WTC11 (cell line): ENCODE data around the gene MGRN1. TPM values are rescaled to one million over a fixed set of nuclear protein-coding genes. Genes with fewer than 3 reads are reported as not detected.

ENCODE experiments used
- CREM ChIP-seq: sonication (generic); formaldehyde crosslinking; IDR thresholded peaks from 2 replicates; pipeline ENCODE4 v1.8.1; 2022; ENCODE audit warnings: mild to moderate bottlenecking, missing genetic modification reagents, moderate library complexity
- CTCF ChIP-seq: fragments of 200-600 bp; IDR thresholded peaks from 2 replicates; pipeline ENCODE4 v1.8.0; 2022; ENCODE audit warnings: antibody characterized with exemption
- E2F1 ChIP-seq: sonication (generic); formaldehyde crosslinking; IDR thresholded peaks from 2 replicates; pipeline ENCODE4 v1.8.0; 2022; ENCODE audit warnings: mild to moderate bottlenecking, missing genetic modification reagents
- E2F4 ChIP-seq: sonication (generic); formaldehyde crosslinking; IDR thresholded peaks from 2 replicates; pipeline ENCODE4 v1.8.1; 2022; ENCODE audit warnings: low read depth, mild to moderate bottlenecking, moderate library complexity, missing genetic modification reagents, borderline replicate concordance
- EMX1 ChIP-seq: fragments of 250-450 bp; sonication (Bioruptor Pico); IDR thresholded peaks from 2 replicates; pipeline ENCODE4 v1.8.0; 2021; ENCODE audit warnings: mild to moderate bottlenecking
- FOXJ3 ChIP-seq: sonication (generic); formaldehyde crosslinking; IDR thresholded peaks from 2 replicates; pipeline ENCODE4 v1.9.0; 2021; ENCODE audit warnings: missing genetic modification reagents, mild to moderate bottlenecking, borderline replicate concordance
- FOXK1 ChIP-seq: sonication (generic); formaldehyde crosslinking; IDR thresholded peaks from 2 replicates; pipeline ENCODE4 v1.8.0; 2022; ENCODE audit warnings: mild to moderate bottlenecking, moderate library complexity, missing genetic modification reagents
- HMGA2 ChIP-seq: fragments of 250-450 bp; sonication (Bioruptor Pico); IDR thresholded peaks from 2 replicates; pipeline ENCODE4 v1.4.0; 2021; ENCODE audit warnings: mild to moderate bottlenecking, moderate library complexity
- KAT7 ChIP-seq: sonication (generic); formaldehyde crosslinking; IDR thresholded peaks from 2 replicates; pipeline ENCODE4 v1.8.1; 2023; ENCODE audit warnings: missing genetic modification reagents, mild to moderate bottlenecking, borderline replicate concordance
- MXD4 ChIP-seq: fragments of 250-450 bp; sonication (Bioruptor Pico); IDR thresholded peaks from 2 replicates; pipeline ENCODE4 v1.8.0; 2021; ENCODE audit warnings: mild to moderate bottlenecking, moderate library complexity, borderline replicate concordance
- MYBL2 ChIP-seq: sonication (generic); formaldehyde crosslinking; IDR thresholded peaks from 2 replicates; pipeline ENCODE4 v1.8.1; 2023; ENCODE audit warnings: mild to moderate bottlenecking, moderate library complexity, missing genetic modification reagents
- NFE2L1 ChIP-seq: sonication (generic); formaldehyde crosslinking; IDR thresholded peaks from 2 replicates; pipeline ENCODE4 v1.8.1; 2023; ENCODE audit warnings: missing genetic modification reagents
- NFYB ChIP-seq: sonication (generic); formaldehyde crosslinking; conservative IDR thresholded peaks from 2 replicates; pipeline ENCODE4 v1.8.0; 2022; ENCODE audit warnings: low read depth, missing genetic modification reagents
- PRRX2 ChIP-seq: fragments of 250-450 bp; sonication (Bioruptor Pico); IDR thresholded peaks from 2 replicates; pipeline ENCODE4 v1.8.0; 2021; ENCODE audit warnings: mild to moderate bottlenecking
- RELA ChIP-seq: sonication (generic); formaldehyde crosslinking; IDR thresholded peaks from 2 replicates; pipeline ENCODE4 v1.8.1; 2022; ENCODE audit warnings: missing genetic modification reagents, mild to moderate bottlenecking, borderline replicate concordance
- SOX15 ChIP-seq: fragments of 250-450 bp; sonication (Bioruptor Pico); IDR thresholded peaks from 2 replicates; pipeline ENCODE4 v1.9.0; 2021; ENCODE audit warnings: mild to moderate bottlenecking
- SP1 ChIP-seq: sonication (generic); formaldehyde crosslinking; conservative IDR thresholded peaks from 2 replicates; pipeline ENCODE4 v1.8.1; 2022; ENCODE audit warnings: missing genetic modification reagents
- TEAD1 ChIP-seq: sonication (generic); formaldehyde crosslinking; IDR thresholded peaks from 2 replicates; pipeline ENCODE4 v1.8.0; 2022; ENCODE audit warnings: mild to moderate bottlenecking, missing genetic modification reagents
- ZNF232 ChIP-seq: sonication (generic); formaldehyde crosslinking; IDR thresholded peaks from 2 replicates; pipeline ENCODE4 v1.8.0; 2022; ENCODE audit warnings: mild to moderate bottlenecking, missing genetic modification reagents
- ZNF416 ChIP-seq: fragments of 250-450 bp; sonication (Bioruptor Pico); IDR thresholded peaks from 2 replicates; pipeline ENCODE4 v1.9.0; 2021; ENCODE audit warnings: mild to moderate bottlenecking, inconsistent platforms
- ZNF423 ChIP-seq: fragments of 250-450 bp; sonication (Bioruptor Pico); IDR thresholded peaks from 2 replicates; pipeline ENCODE4 v2.1.2; 2022; ENCODE audit warnings: mild to moderate bottlenecking, moderate library complexity
- ZNF512 ChIP-seq: sonication (generic); formaldehyde crosslinking; IDR thresholded peaks from 2 replicates; pipeline ENCODE4 v1.8.1; 2022; ENCODE audit warnings: missing genetic modification reagents, borderline replicate concordance
- ZSCAN18 ChIP-seq: fragments of 250-450 bp; sonication (Bioruptor Pico); IDR thresholded peaks from 2 replicates; pipeline ENCODE4 v2.1.2; 2022; ENCODE audit warnings: mild to moderate bottlenecking, moderate library complexity
- total RNA-seq: library from RNA; stranded (reverse); gene quantifications from 3 replicates; pipeline ENCODE4 v1.2.3, GENCODE V29; 2021
- TF ChIP-seq, protein P1 (sequence below): fragments of 250-450 bp; sonication (Bioruptor Pico); IDR thresholded peaks from 2 replicates; pipeline ENCODE4 v1.9.0; 2021; ENCODE audit warnings: mild to moderate bottlenecking, borderline replicate concordance
- TF ChIP-seq, protein P2 (sequence below): sonication (generic); formaldehyde crosslinking; IDR thresholded peaks from 2 replicates; pipeline ENCODE4 v1.8.1; 2023; ENCODE audit warnings: mild to moderate bottlenecking, missing genetic modification reagents
- TF ChIP-seq, protein P3 (sequence below): sonication (generic); formaldehyde crosslinking; IDR thresholded peaks from 2 replicates; pipeline ENCODE4 v1.8.1; 2023; ENCODE audit warnings: mild to moderate bottlenecking, missing genetic modification reagents, moderate library complexity

Gene MGRN1
- total RNA-seq, 1 experiment from 2014 or later, result 88.8 TPM

- TF ChIP-seq, protein P1, sequence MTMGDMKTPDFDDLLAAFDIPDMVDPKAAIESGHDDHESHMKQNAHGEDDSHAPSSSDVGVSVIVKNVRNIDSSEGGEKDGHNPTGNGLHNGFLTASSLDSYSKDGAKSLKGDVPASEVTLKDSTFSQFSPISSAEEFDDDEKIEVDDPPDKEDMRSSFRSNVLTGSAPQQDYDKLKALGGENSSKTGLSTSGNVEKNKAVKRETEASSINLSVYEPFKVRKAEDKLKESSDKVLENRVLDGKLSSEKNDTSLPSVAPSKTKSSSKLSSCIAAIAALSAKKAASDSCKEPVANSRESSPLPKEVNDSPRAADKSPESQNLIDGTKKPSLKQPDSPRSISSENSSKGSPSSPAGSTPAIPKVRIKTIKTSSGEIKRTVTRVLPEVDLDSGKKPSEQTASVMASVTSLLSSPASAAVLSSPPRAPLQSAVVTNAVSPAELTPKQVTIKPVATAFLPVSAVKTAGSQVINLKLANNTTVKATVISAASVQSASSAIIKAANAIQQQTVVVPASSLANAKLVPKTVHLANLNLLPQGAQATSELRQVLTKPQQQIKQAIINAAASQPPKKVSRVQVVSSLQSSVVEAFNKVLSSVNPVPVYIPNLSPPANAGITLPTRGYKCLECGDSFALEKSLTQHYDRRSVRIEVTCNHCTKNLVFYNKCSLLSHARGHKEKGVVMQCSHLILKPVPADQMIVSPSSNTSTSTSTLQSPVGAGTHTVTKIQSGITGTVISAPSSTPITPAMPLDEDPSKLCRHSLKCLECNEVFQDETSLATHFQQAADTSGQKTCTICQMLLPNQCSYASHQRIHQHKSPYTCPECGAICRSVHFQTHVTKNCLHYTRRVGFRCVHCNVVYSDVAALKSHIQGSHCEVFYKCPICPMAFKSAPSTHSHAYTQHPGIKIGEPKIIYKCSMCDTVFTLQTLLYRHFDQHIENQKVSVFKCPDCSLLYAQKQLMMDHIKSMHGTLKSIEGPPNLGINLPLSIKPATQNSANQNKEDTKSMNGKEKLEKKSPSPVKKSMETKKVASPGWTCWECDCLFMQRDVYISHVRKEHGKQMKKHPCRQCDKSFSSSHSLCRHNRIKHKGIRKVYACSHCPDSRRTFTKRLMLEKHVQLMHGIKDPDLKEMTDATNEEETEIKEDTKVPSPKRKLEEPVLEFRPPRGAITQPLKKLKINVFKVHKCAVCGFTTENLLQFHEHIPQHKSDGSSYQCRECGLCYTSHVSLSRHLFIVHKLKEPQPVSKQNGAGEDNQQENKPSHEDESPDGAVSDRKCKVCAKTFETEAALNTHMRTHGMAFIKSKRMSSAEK (CRISPR knock-in tag), result no peak
- TF ChIP-seq FOXJ3 (CRISPR knock-in tag) (no peak), TEAD1 (CRISPR knock-in tag) (peak; percentile 79), SOX15 (CRISPR knock-in tag) (no peak), FOXK1 (CRISPR knock-in tag) (peak; percentile 76; the same call in 1 of the 2 replicates), HMGA2 (CRISPR knock-in tag) (no peak), ZNF232 (CRISPR knock-in tag) (no peak), NFYB (CRISPR knock-in tag) (peak; percentile 82), E2F4 (CRISPR knock-in tag) (no peak), MXD4 (CRISPR knock-in tag) (no peak), PRRX2 (CRISPR knock-in tag) (no peak), ZNF423 (no peak), ZSCAN18 (CRISPR knock-in tag) (no peak), RELA (CRISPR knock-in tag) (no peak), CREM (0 out of 2 replicates have a peak, but pooled peaks have one; percentile 18), NFE2L1 (CRISPR knock-in tag) (no peak), KAT7 (CRISPR knock-in tag) (0 out of 2 replicates have a peak, but pooled peaks have one; percentile 51), ZNF416 (CRISPR knock-in tag) (no peak), ZNF512 (CRISPR knock-in tag) (no peak), SP1 (peak; percentile 95), MYBL2 (peak; percentile 72), CTCF (no peak), E2F1 (CRISPR knock-in tag) (0 out of 2 replicates have a peak, but pooled peaks have one; percentile 18), EMX1 (CRISPR knock-in tag) (no peak)
- TF ChIP-seq, protein P2, sequence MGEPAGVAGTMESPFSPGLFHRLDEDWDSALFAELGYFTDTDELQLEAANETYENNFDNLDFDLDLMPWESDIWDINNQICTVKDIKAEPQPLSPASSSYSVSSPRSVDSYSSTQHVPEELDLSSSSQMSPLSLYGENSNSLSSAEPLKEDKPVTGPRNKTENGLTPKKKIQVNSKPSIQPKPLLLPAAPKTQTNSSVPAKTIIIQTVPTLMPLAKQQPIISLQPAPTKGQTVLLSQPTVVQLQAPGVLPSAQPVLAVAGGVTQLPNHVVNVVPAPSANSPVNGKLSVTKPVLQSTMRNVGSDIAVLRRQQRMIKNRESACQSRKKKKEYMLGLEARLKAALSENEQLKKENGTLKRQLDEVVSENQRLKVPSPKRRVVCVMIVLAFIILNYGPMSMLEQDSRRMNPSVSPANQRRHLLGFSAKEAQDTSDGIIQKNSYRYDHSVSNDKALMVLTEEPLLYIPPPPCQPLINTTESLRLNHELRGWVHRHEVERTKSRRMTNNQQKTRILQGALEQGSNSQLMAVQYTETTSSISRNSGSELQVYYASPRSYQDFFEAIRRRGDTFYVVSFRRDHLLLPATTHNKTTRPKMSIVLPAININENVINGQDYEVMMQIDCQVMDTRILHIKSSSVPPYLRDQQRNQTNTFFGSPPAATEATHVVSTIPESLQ (CRISPR knock-in tag), result no peak
- TF ChIP-seq, protein P3, sequence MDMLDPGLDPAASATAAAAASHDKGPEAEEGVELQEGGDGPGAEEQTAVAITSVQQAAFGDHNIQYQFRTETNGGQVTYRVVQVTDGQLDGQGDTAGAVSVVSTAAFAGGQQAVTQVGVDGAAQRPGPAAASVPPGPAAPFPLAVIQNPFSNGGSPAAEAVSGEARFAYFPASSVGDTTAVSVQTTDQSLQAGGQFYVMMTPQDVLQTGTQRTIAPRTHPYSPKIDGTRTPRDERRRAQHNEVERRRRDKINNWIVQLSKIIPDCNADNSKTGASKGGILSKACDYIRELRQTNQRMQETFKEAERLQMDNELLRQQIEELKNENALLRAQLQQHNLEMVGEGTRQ, result peak; percentile 42; the same call in 1 of the 2 replicates
These were observed 109.6 kb downstream of the MGRN1 start, which contains the start of the genes ANKS3 and DNAAF8 (continued) for GRCh38 chr16:4734063-4734729.
